Neural cell (in vitro differentiated cells): ENCODE data around the gene GPR22.

ENCODE experiments used
- EZH2 ChIP-seq: fragments of 200-600, 300-800 bp; shearing (Covaris generic), sonication (generic); IDR thresholded peaks from 2 replicates; pipeline ENCODE4 v1.6.1; 2014; ENCODE audit warnings: antibody characterized with exemption, low read length, borderline replicate concordance, mild to moderate bottlenecking; ENCODE audit not compliant: insufficient read depth, poor library complexity, severe bottlenecking
- POLR2AphosphoS5 ChIP-seq: IDR thresholded peaks from 2 replicates; pipeline ENCODE4 v1.6.1; 2012
- TF ChIP-seq, protein P1 (sequence below): fragments of 450-650 bp; IDR thresholded peaks from 2 replicates; pipeline ENCODE4 v1.5.1; 2014; ENCODE audit warnings: antibody characterized with exemption, mild to moderate bottlenecking, moderate library complexity; ENCODE audit not compliant: poor library complexity, severe bottlenecking
- TF ChIP-seq, protein P2 (sequence below): IDR thresholded peaks from 2 replicates; pipeline ENCODE4 v1.6.1; 2012; ENCODE audit warnings: borderline replicate concordance

DNA sequence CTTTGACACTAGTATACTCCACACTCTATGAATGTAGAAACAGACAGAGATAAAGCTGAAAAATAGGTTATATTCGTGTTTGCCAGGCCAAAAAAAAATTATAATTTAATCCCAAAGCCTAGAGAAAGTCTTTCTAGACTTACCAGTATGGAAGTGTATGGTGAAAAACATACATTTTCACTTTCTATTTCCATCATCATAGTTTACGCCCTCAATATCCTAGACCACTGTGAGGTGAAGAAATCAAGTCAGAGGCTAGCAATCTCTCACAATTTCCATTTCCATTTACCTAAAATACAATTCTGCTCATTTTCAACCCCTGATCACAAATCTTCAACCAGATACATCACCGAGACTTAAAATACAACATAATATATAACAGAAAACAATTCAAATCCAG, 16.2 kb downstream of the GPR22 start:
- TF ChIP-seq POLR2AphosphoS5 (no peak), EZH2 (no peak)
- TF ChIP-seq, protein P1, sequence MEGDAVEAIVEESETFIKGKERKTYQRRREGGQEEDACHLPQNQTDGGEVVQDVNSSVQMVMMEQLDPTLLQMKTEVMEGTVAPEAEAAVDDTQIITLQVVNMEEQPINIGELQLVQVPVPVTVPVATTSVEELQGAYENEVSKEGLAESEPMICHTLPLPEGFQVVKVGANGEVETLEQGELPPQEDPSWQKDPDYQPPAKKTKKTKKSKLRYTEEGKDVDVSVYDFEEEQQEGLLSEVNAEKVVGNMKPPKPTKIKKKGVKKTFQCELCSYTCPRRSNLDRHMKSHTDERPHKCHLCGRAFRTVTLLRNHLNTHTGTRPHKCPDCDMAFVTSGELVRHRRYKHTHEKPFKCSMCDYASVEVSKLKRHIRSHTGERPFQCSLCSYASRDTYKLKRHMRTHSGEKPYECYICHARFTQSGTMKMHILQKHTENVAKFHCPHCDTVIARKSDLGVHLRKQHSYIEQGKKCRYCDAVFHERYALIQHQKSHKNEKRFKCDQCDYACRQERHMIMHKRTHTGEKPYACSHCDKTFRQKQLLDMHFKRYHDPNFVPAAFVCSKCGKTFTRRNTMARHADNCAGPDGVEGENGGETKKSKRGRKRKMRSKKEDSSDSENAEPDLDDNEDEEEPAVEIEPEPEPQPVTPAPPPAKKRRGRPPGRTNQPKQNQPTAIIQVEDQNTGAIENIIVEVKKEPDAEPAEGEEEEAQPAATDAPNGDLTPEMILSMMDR = no peak
- TF ChIP-seq, protein P2, sequence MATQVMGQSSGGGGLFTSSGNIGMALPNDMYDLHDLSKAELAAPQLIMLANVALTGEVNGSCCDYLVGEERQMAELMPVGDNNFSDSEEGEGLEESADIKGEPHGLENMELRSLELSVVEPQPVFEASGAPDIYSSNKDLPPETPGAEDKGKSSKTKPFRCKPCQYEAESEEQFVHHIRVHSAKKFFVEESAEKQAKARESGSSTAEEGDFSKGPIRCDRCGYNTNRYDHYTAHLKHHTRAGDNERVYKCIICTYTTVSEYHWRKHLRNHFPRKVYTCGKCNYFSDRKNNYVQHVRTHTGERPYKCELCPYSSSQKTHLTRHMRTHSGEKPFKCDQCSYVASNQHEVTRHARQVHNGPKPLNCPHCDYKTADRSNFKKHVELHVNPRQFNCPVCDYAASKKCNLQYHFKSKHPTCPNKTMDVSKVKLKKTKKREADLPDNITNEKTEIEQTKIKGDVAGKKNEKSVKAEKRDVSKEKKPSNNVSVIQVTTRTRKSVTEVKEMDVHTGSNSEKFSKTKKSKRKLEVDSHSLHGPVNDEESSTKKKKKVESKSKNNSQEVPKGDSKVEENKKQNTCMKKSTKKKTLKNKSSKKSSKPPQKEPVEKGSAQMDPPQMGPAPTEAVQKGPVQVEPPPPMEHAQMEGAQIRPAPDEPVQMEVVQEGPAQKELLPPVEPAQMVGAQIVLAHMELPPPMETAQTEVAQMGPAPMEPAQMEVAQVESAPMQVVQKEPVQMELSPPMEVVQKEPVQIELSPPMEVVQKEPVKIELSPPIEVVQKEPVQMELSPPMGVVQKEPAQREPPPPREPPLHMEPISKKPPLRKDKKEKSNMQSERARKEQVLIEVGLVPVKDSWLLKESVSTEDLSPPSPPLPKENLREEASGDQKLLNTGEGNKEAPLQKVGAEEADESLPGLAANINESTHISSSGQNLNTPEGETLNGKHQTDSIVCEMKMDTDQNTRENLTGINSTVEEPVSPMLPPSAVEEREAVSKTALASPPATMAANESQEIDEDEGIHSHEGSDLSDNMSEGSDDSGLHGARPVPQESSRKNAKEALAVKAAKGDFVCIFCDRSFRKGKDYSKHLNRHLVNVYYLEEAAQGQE = no peak
